Mucosa of rectum (tissue), 2 donors: Measurements from ENCODE around the gene PI4KA.
"Not testable (repeated sequence)": the region's sequence is repeated elsewhere in the genome, so short reads cannot be mapped to it uniquely, and the experiment has no call there.

Source experiments
- H3K27ac ChIP-seq, 2 donors: one replicate each; pipeline ENCODE4 v1.7.0; 2013; ENCODE audit warnings: inconsistent platforms in 2 of 2, low read depth in 2 of 2, low read length in 2 of 2
- H3K27me3 ChIP-seq, 2 donors: one replicate each; pipeline ENCODE4 v1.7.0; 2013; ENCODE audit warnings: low read length in 2 of 2; ENCODE audit not compliant: control insufficient read depth in 2 of 2, insufficient read depth in 2 of 2
- H3K36me3 ChIP-seq, 2 donors: one replicate each; pipeline ENCODE4 v1.7.0; 2013; ENCODE audit warnings: low read length in 2 of 2; ENCODE audit not compliant: control insufficient read depth in 2 of 2, insufficient read depth in 2 of 2
- H3K4me1 ChIP-seq, 2 donors: one replicate each; pipeline ENCODE4 v1.7.0; 2013; ENCODE audit warnings: low read length in 2 of 2, mild to moderate bottlenecking in 1 of 2; ENCODE audit not compliant: control insufficient read depth in 2 of 2, insufficient read depth in 2 of 2
- H3K4me3 ChIP-seq, 2 donors: one replicate each; pipeline ENCODE4 v1.7.0; 2013; ENCODE audit warnings: low read length in 2 of 2
- H3K9ac ChIP-seq, 2 donors: one replicate each; pipeline ENCODE4 v1.7.0; 2013; ENCODE audit warnings: low read length in 2 of 2, low read depth in 1 of 2, mild to moderate bottlenecking in 1 of 2
- H3K9me3 ChIP-seq, 2 donors: one replicate each; pipeline ENCODE4 v1.7.0; 2013; ENCODE audit warnings: low read length in 2 of 2; ENCODE audit not compliant: control insufficient read depth in 2 of 2
- donor health status: healthy.
- donor health status: Normal muscosa, but diverticular disease.

Gene PI4KA

DNA sequence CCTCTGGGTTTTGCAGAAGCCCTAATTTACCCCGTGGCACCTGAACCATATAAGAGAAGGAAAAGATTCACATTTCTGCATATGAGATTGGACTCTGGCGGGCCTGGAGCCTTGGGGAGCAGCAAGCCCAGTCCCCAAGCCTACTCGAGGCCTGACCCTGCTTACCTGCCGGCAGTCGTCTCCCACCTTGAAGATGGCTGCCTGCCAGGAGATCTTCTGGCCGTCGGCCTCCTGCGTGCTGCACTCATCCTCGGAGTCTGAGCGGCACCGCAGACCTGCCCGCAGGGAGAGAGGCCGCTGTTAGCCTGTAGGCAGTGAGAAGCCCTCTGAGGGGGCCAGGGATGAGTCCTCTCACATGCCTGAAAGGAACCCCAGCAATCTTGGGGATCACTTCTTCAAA is 145.5 kb downstream of the PI4KA start:
- H3K9ac ChIP-seq, H3K27ac ChIP-seq, H3K4me1 ChIP-seq, H3K36me3 ChIP-seq, H3K27me3 ChIP-seq, H3K9me3 ChIP-seq, H3K4me3 ChIP-seq: not testable (repeated sequence)

DNA sequence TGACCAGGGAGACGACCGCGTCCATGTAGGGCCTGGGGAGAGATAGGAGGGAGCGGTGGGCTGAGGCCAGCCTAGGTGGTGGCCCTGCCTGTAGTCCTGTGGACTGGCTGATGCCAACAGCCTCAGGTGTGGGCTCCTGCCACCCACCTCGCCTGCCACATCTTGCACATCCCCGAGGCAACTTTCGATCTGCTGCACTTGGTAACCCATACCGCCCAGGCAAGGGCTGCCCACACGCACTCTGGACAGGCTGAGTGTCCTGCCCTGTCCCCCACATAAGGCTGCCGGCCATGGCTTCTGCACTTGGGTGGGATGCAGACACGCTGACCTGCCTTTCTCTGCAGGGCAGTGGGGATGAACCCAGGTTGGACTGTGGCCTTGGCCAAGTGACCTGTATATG is 148.6 kb downstream of the PI4KA start:
- not testable (repeated sequence) for H3K27me3 ChIP-seq, H3K4me3 ChIP-seq, H3K36me3 ChIP-seq, H3K27ac ChIP-seq, H3K9me3 ChIP-seq, H3K9ac ChIP-seq, H3K4me1 ChIP-seq

DNA sequence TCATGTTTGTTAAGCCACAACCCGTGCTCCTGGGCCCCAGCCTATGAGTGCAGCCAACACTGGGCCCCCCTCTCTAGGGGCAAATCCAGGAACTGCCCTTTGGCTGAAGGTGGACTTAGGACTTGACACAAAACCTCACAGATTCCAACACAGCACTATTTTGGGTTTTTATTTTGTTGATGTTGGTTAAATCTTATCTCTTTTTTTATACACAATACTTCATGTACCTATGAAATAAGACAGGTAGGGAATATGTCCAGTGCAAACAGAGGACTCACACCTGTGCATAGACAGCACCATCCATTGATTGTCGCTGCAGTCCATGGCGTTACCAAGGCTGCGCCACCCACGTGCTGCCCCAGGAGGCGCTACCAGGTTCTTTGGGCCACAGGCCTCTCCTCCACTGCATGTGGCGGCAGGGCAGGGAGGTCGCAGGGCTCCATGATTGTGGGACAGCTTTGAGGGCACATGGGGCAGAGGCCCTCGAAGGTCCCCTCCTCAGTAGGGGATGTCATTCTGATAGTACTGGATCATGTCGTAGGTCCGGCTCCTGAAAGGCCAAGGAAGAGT is 151.0 kb downstream of the PI4KA start:
- not testable (repeated sequence) for H3K36me3 ChIP-seq, H3K9me3 ChIP-seq, H3K27ac ChIP-seq, H3K9ac ChIP-seq, H3K4me3 ChIP-seq, H3K4me1 ChIP-seq, H3K27me3 ChIP-seq

DNA sequence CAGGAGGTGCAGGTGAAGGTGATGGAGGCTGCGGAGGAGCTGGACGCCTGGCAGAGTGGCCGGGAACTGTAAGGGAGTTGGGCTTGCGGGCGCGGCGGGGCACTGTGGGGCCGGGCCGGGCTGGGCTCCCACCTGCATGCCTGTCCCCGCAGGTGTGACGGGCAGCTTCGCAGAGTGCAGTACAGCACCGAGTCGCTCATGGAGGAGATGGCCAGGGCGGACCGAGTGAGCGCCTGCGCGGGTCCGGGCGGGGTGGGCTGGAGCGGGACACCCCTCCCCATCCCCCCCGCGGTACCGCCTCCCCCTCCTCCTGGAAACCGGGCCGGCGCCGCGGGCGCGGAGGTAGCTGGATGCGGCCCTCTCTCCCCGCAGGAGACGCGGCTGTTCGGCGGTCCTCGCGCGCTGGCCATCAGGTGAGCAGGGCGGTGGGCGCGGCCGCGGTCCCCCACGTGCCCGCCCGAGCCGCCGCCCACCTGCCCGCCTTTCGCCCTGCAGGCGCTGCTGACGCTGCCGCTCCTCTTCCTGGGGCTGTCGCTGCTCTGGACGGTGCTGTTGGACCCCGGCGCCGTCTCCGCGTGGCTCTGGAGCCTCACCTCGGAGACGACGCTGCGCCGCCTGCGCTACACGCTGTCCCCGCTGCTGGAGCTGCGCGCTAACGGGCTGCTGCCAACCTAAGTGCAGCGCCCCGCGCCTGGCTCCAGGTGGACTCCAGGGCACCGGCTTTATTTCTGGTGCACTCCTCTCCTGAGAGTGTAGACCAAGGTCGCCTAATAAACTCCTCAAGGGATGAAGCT is 154.6 kb downstream of the PI4KA start:
- H3K27me3 ChIP-seq, H3K36me3 ChIP-seq, H3K9me3 ChIP-seq, H3K27ac ChIP-seq, H3K4me1 ChIP-seq, H3K4me3 ChIP-seq, H3K9ac ChIP-seq: not testable (repeated sequence)

DNA sequence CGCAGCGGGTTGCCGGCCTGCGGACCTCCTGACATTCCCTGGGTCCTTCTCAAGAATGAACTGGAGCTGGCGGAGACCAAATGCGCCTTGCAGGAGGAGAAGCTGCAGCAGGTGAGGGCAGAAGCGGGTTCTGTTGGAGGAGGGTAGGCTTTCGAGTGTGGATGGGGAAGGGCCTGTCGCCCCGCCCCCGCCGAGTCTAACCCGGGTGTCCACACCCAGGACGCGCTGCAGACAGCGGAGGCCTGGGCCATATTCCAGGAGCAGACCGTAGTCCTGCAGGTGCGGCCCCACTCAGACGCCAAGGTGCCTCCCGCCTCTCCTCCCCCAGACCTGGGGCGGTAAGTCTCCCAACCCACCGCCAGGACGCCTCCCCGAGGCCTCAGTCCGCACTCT is 155.2 kb downstream of the PI4KA start:
- H3K27ac ChIP-seq = not testable (repeated sequence)

DNA sequence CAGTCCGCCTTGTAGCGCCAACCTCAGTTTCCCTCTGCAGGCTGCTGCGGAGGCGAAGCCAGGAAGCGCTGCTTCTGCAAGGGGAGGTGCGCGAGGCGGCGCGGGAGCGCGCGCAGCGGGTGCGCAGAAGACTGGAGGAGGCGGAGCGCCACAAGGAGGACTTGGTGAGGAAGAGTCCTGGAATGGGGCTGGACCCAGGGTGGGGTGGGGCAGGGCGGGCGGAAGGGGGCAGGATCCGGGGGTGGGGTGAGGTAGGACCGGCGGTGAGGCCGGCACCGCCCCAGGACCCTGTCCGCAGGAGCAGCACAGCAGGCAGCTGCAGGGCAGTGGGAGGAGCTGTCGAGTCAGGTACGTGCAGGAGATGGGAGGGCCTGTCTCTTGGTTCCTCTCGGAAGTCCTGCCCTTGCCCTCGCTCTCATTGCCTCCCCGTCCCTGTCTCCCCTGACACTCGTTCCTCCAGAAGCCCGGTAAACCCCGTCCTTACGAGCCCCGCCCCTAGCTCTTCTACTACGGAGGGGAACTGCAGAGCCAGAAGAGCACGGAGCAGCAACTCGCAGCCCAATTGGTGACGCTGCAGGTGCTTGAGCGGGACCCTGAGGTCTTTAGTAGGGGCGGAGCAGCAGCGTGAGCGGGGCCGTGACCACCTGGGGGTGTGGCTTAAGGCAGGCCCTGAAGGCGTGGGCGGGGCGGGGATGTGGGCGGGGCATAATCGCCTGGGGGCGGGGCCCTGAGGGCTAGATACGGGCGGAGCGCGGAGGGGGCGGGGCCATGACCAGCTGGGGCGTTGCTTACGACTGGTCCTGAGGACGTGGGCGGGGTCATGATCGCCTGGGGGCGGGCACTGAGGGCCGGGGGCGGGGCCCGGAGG is 155.8 kb downstream of the PI4KA start:
- H3K9me3 ChIP-seq, H3K27me3 ChIP-seq, H3K36me3 ChIP-seq, H3K4me1 ChIP-seq: not testable (repeated sequence)
- Histone ChIP-seq H3K9ac (peak overlapping the region; percentile 61 to 63), H3K27ac (peak overlapping the region; percentile 86 to 89), H3K4me3 (peak overlapping the region; percentile 70 to 73)

More for the DNA sequence above, 155.2 kb downstream of the PI4KA start:
- not testable (repeated sequence) for H3K4me3 ChIP-seq, H3K36me3 ChIP-seq, H3K4me1 ChIP-seq, H3K9me3 ChIP-seq, H3K9ac ChIP-seq, H3K27me3 ChIP-seq

DNA sequence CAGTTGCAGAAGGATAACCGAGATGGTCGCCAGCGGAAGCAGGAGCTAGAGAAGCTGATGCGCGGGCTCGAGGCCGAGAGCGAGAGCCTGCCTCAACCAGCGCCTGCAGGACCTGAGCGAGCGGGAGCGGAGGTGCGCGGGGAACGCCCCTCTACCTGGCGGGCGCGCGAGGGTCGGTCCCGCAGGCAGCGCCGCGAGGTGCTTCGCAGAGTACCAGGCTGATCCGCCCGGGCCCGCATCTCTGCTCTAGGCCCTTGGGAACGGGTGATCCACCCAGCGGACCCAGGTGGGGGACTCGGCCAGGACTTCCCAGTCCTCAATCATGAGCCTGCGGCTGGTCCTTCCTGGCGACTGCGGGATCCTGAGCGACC is 156.5 kb downstream of the PI4KA start:
- peak overlapping the region; percentile 57 to 86 for H3K27ac ChIP-seq
- H3K9ac ChIP-seq, H3K27me3 ChIP-seq, H3K36me3 ChIP-seq, H3K4me1 ChIP-seq, H3K9me3 ChIP-seq: not testable (repeated sequence)
- peak overlapping the region; percentile 47 to 57 for H3K4me3 ChIP-seq

DNA sequence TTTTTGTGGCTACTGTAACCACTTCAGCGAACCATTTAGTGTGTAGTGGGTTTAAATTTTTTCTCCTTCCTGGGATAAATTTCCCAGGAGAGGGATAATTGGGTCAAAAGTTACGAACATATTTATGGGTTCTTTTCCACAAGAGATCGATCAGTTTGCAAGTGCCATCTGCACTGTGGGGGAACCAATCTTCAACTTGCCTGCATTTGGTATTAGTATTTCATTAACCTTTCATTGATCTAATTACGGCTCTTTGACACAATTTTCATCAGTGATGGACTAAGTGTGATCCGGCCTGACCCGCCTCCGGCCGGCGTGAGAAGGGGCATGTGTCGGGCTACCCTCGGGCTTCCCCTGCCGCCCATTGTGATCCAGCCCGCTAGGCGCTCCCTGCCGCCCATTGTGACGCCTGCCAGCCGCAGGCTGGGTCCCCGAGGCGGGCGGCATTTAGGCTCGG is 156.9 kb downstream of the PI4KA start:
- peak overlapping the region in 1 of 2 donors; percentile 57 for H3K4me3 ChIP-seq
- not testable (repeated sequence) for H3K9me3 ChIP-seq, H3K27ac ChIP-seq, H3K36me3 ChIP-seq, H3K4me1 ChIP-seq, H3K27me3 ChIP-seq
- peak overlapping the region in 1 of 2 donors; percentile 32 for H3K9ac ChIP-seq

DNA sequence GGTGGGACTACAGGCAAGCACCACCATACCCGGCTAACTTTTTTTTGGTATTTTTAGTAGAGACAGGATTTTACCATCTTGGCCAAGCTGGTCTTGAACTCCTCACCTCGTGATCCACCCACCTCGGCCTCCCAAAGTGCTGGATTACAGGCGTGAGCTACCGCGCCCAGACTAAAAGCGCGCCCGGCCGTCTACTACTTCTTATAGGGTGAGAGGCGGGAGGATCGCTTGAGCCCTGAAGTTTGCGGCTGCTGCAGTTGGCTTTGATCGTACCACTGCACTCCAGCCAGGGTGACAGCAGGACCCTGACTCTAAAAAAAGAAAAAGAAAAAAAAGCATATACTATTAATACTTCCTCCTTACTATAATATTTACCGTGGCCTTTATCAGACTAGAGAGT is 158.3 kb downstream of the PI4KA start:
- H3K36me3 ChIP-seq, H3K27me3 ChIP-seq, H3K27ac ChIP-seq, H3K4me1 ChIP-seq, H3K9ac ChIP-seq, H3K4me3 ChIP-seq, H3K9me3 ChIP-seq: not testable (repeated sequence)

DNA sequence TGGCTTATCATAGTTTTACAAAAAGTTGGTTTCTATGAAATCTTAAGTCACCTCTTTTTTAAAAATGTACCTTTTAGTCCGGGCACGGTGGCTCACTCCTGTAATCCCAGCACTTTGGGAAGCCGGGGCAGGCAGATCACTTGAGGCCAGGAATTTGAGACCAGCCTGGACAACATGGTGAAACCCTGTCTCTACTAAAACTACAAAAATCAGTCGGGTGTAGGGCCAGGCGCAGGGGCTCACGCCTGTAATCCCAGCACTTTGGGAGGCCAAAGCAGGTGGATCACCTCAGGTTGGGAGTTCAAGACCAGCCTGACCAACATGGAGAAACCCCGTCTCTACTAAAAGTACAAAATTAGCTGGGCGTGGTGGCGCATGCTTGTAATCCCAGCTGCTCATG is 158.8 kb downstream of the PI4KA start:
- H3K27me3 ChIP-seq, H3K27ac ChIP-seq: not testable (repeated sequence)

More for the DNA sequence above, 158.8 kb downstream of the PI4KA start:
- not testable (repeated sequence) for H3K9ac ChIP-seq, H3K4me1 ChIP-seq, H3K36me3 ChIP-seq, H3K4me3 ChIP-seq, H3K9me3 ChIP-seq
